A549 (cell line): Measurements from ENCODE around the gene MAP3K9. TPM values are rescaled to one million over a fixed set of nuclear protein-coding genes. Genes with fewer than 3 reads are reported as not detected.
A peak's percentile ranks its signal among the peaks of the same experiment; 100 is the strongest.

Source experiments
- ATAC-seq, 2 experiments: fragments of 200-7000 bp in 1 of 2; fragments of >200 bp in 1 of 2; cut with Nextera tagmentation in 1 of 2; cut with Tn5 transposase in 1 of 2; 3 replicates each; pipeline versions ENCODE4 v1.8.0 to v1.9.1; 2018 to 2020; ENCODE audit warnings: mild to moderate bottlenecking in 1 of 2, moderate library complexity in 1 of 2
- CTCF ChIA-PET: fragments of 300-600 bp; sonication (Branson Sonifier 250); formaldehyde crosslinking; extraction: SDS; loops from one replicate; lab custom pipeline; 2021; ENCODE audit warnings: antibody characterized with exemption, inconsistent platforms; lab: Yijun Ruan, JAX
- POLR2A ChIA-PET: fragments of 350-600 bp; formaldehyde crosslinking; extraction: SDS; loops from one replicate; lab custom pipeline; 2021; ENCODE audit warnings: antibody characterized with exemption, inconsistent platforms; lab: Yijun Ruan, JAX
- DNase-seq, 2 experiments: peaks; one replicate each; pipeline versions ENCODE4 v3.0.0 to v3.0.0-alpha.2; 2011 to 2016; ENCODE audit warnings: low read depth in 1 of 2, low spot score in 1 of 2
- FAIRE-seq: peaks from 2 replicates; lab custom pipeline; 2011; peaks lifted over from hg19 to GRCh38; lab: Jason Lieb, UNC
- H3K27ac ChIP-seq, 2 experiments: fragments of >200 bp; sonication (Bioruptor Twin); formaldehyde crosslinking; 3 replicates each; pipeline ENCODE4 v1.5.1; 2016 to 2017
- H3K4me1 ChIP-seq: fragments of >200 bp; sonication (Bioruptor Twin); formaldehyde crosslinking; 3 replicates; pipeline ENCODE4 v1.6.1; 2016
- H3K4me2 ChIP-seq: fragments of >200 bp; sonication (Bioruptor Twin); formaldehyde crosslinking; 3 replicates; pipeline ENCODE4 v1.6.1; 2016
- H3K4me3 ChIP-seq: fragments of >200 bp; sonication (Bioruptor Twin); formaldehyde crosslinking; 3 replicates; pipeline ENCODE4 v1.5.1; 2016
- H3K9me3 ChIP-seq: fragments of >200 bp; sonication (Bioruptor Twin); formaldehyde crosslinking; 3 replicates; pipeline ENCODE4 v1.6.1; 2016
- BHLHE40 ChIP-seq: IDR thresholded peaks from 2 replicates; pipeline ENCODE4 v1.6.1; 2012; ENCODE audit warnings: low read depth, low read length, inconsistent platforms
- CHD2 ChIP-seq: fragments of 150-350 bp; IDR thresholded peaks from 2 replicates; pipeline ENCODE4 v1.6.1; 2014; ENCODE audit warnings: low read length; ENCODE audit not compliant: partially characterized antibody
- EP300 ChIP-seq, 2 experiments: fragments of >200 bp; sonication (Bioruptor Twin); formaldehyde crosslinking; IDR thresholded peaks; 2 replicates in 1 of 2; 3 replicates in 1 of 2; pipeline ENCODE4 v1.6.1; 2016 to 2017
- FOSB ChIP-seq: fragments of 250-450 bp; sonication (Bioruptor Pico); IDR thresholded peaks from 2 replicates; pipeline ENCODE4 v1.5.0; 2020; ENCODE audit warnings: mild to moderate bottlenecking, moderate library complexity
- FOXS1 ChIP-seq: fragments of 250-450 bp; sonication (Bioruptor Pico); IDR thresholded peaks from 2 replicates; pipeline ENCODE4 v1.5.0; 2020; ENCODE audit warnings: mild to moderate bottlenecking, moderate library complexity
- HES2 ChIP-seq: fragments of >200 bp; sonication (Bioruptor Twin); formaldehyde crosslinking; IDR thresholded peaks from 2 replicates; pipeline ENCODE4 v1.6.1; 2016
- HOXB13 ChIP-seq: fragments of 250-450 bp; sonication (Bioruptor Pico); IDR thresholded peaks from 2 replicates; pipeline ENCODE4 v1.5.0; 2020; ENCODE audit warnings: low read depth, mild to moderate bottlenecking, moderate library complexity
- KDM1A ChIP-seq: fragments of 200-600 bp; sonication (generic); IDR thresholded peaks from 2 replicates; pipeline ENCODE4 v1.6.1; 2016; ENCODE audit warnings: low read depth, mild to moderate bottlenecking
- MAX ChIP-seq: IDR thresholded peaks from 2 replicates; pipeline ENCODE4 v1.6.1; 2012
- PHF8 ChIP-seq: fragments of 200-600 bp; sonication (generic); IDR thresholded peaks from 2 replicates; pipeline ENCODE4 v1.6.1; 2016; ENCODE audit warnings: low read depth, mild to moderate bottlenecking, antibody characterized with exemption, moderate library complexity, borderline replicate concordance
- POLR2A ChIP-seq: IDR thresholded peaks from 2 replicates; pipeline ENCODE4 v1.6.1; 2012; ENCODE audit warnings: mild to moderate bottlenecking, low read length
- RARB ChIP-seq: fragments of 250-450 bp; sonication (Bioruptor Pico); IDR thresholded peaks from 2 replicates; pipeline ENCODE4 v1.8.0; 2021; ENCODE audit warnings: mild to moderate bottlenecking, moderate library complexity
- REST ChIP-seq: fragments of 200-600 bp; sonication (generic); IDR thresholded peaks from 2 replicates; pipeline ENCODE4 v1.6.1; 2016; ENCODE audit warnings: antibody characterized with exemption, mild to moderate bottlenecking, moderate library complexity
- RFX5 ChIP-seq: fragments of 450-650 bp; IDR thresholded peaks from 2 replicates; pipeline ENCODE4 v1.7.1; 2014; ENCODE audit warnings: antibody characterized with exemption, mild to moderate bottlenecking, moderate library complexity
- WGBS: methylation state at CpG from one replicate; pipeline ENCODE4 v1.1.6; 2017; ENCODE audit errors: missing lambda C conversion rate; 5-methylcytosine and 5-hydroxymethylcytosine counted together
- polyA plus RNA-seq, 4 experiments: library from polyadenylated mRNA; depleted of rRNA in 3 of 4; stranded (reverse); fragments of >200 nt; fragmentation: RNase III in 1 of 4; extraction: RNeasy Plus Mini Kit Qiagen cat#74134 plus additional on column Dnase treatment in 1 of 4; gene quantifications; 2 replicates in 3 of 4; 3 replicates in 1 of 4; pipeline ENCODE4 v1.2.3, GENCODE V29; 2011 to 2017

MAP3K9 gene
- polyA plus RNA-seq, 2 of the 4 experiments (the other 2 are of a cell fraction), result 5.3 to 8.5 TPM

- POLR2A ChIA-PET, result no interaction called here
- CTCF ChIA-PET, result interaction anchor here (1.0 to 3.2 kb wide), 5 partner anchors 8 to 187 kb away, joined by 3 to 20 read pairs (median 4); no protein-coding TSS in a partner anchor
- ATAC-seq, result no peak
Observed at GRCh38 chr14:70810621-70811020, 1.3 kb upstream of the MAP3K9 start.

GRCh38 chr14:70808416-70809224 lies 693 bp downstream of the MAP3K9 start:
- DNase-seq (peak; percentile 44 to 59), FAIRE-seq (no peak), ATAC-seq (peak; percentile 45 to 47)
- Histone ChIP-seq H3K9me3 (no peaks in the 10 kb centered on the region), H3K4me1 (peaks cover 28% of the 10 kb centered on the region)
- WGBS, result 0% methylated on average over 6 of the region's 77 CpGs
- peak; percentile 53; the same call in 1 of the 2 replicates for TF ChIP-seq PHF8
- TF ChIP-seq POLR2A, result peak; percentile 42
- no peak for TF ChIP-seq HOXB13
- TF ChIP-seq MAX, result peak; percentile 26; the same call in 1 of the 2 replicates
- TF ChIP-seq, all 56 proteins: peak for 3
- POLR2A ChIA-PET, result interaction anchor here (0.6 to 2.5 kb wide), 9 partner anchors 9 to 1042 kb away, joined by 3 to 18 read pairs (median 4); partner anchors contain the start of genes COX16 and SRSF5
- CTCF ChIA-PET, result interaction anchor here (1.2 to 4.2 kb wide), 8 partner anchors 9 to 208 kb away, joined by 3 to 20 read pairs (median 5); partner anchors contain the start of genes MED6 and PCNX1
- peak overlapping the region; percentile 72 for H3K4me3 ChIP-seq
- peak overlapping the region; percentile 81 to 91 for H3K27ac ChIP-seq
- H3K4me2 ChIP-seq, result peak overlapping the region; percentile 70

More at GRCh38 chr14:70810621-70811020, 1.3 kb upstream of the MAP3K9 start:
- Histone ChIP-seq H3K4me1 (peaks cover 28% of the 10 kb centered on the region), H3K4me3 (peak overlapping the region; percentile 72), H3K4me2 (peak overlapping the region; percentile 98), H3K9me3 (no peaks in the 10 kb centered on the region), H3K27ac (peak overlapping the region; percentile 70 to 91; a peak in 4 of 6 replicates)
- DNase-seq, result no peak
- 70% methylated on average over 7 of the region's 7 CpGs for whole genome bisulfite sequencing
- TF ChIP-seq RFX5 (no peak), RARB (CRISPR knock-in tag) (no peak), EP300 (IDR thresholded peaks at IDR 0.05) (no peak), HES2 (no peak), FOXS1 (CRISPR knock-in tag) (no peak), BHLHE40 (no peak), KDM1A (no peak), CHD2 (no peak)
- FAIRE-seq, result no peak

- 4% methylated on average over 6 of the region's 6 CpGs for WGBS
- peak; percentile 49 for FAIRE-seq
- H3K4me1 ChIP-seq, result peaks cover 28% of the 10 kb centered on the region
- peak overlapping the region; percentile 72 for H3K4me3 ChIP-seq
- H3K4me2 ChIP-seq, result peak overlapping the region; percentile 70
- TF ChIP-seq HOXB13 (no peak), MAX (0 out of 2 replicates have a peak, but pooled peaks have one; percentile 30)
- TF ChIP-seq, all 56 proteins: peak for 1
- ATAC-seq (peak; percentile 31 to 55), DNase-seq (peak; percentile 68 to 71)
- Histone ChIP-seq H3K9me3 (no peaks in the 10 kb centered on the region), H3K27ac (peak overlapping the region; percentile 81 to 91)
- POLR2A ChIA-PET, result interaction anchor here (0.6 to 2.5 kb wide), 3 partner anchors 10 to 169 kb away, joined by 3 to 18 read pairs (median 5); no protein-coding TSS in a partner anchor
- CTCF ChIA-PET, result interaction anchor here (4.2 kb wide), 1 partner anchor 10 kb away, joined by 20 read pairs; no protein-coding TSS in a partner anchor
Observed at GRCh38 chr14:70807898-70808415, 1.4 kb downstream of the MAP3K9 start.

- Histone ChIP-seq H3K9me3 (no peaks in the 10 kb centered on the region), H3K4me1 (peaks cover 8% of the 10 kb centered on the region; the same call in 2 of the 3 replicates), H3K4me3 (no peak overlapping the region), H3K4me2 (no peak overlapping the region), H3K27ac (no peak overlapping the region)
- no peak for DNase-seq
- no peak for FAIRE-seq
- ChIA-PET POLR2A (no interaction called here), CTCF (interaction anchor here (1.4 to 4.2 kb wide), 2 partner anchors 13 kb away, joined by 4 to 20 read pairs; no protein-coding TSS in a partner anchor)
- no peak for ATAC-seq
- WGBS, result 88% methylated on average over 1 of the region's 1 CpG
- TF ChIP-seq REST (peak; percentile 85), FOSB (no peak)
Observed at GRCh38 chr14:70804556-70805162, 4.7 kb downstream of the MAP3K9 start.
